CD14-positive monocyte (primary cell): ENCODE results near the gene FBXO48. TPM values are rescaled to one million over a fixed set of nuclear protein-coding genes. Genes with fewer than 3 reads are reported as not detected.
A peak's percentile ranks its signal among the peaks of the same experiment; 100 is the strongest.

Source experiments
- DNase-seq, 3 donors: peaks; one replicate each; pipeline ENCODE4 v3.0.0-alpha.2; 2011 to 2022
- H2AFZ ChIP-seq: 2 replicates; pipeline ENCODE4 v1.6.0; 2012; ENCODE audit warnings: mild to moderate bottlenecking, low read depth, low read length, inconsistent platforms; ENCODE audit not compliant: insufficient read depth, poor library complexity, severe bottlenecking
- H3K27ac ChIP-seq, 2 donors: 1 replicate in 1 of 2; 2 replicates in 1 of 2; pipeline ENCODE4 v1.5.1; 2012 to 2013; ENCODE audit warnings: low read length in 2 of 2, control low read depth in 1 of 2, inconsistent platforms in 1 of 2, low read depth in 1 of 2, mild to moderate bottlenecking in 1 of 2
- H3K27me3 ChIP-seq, 2 donors: one replicate each; pipeline versions ENCODE4 v1.6.0 to v1.6.1; 2011 to 2013; ENCODE audit warnings: low read length in 2 of 2; ENCODE audit not compliant: control insufficient read depth in 2 of 2, insufficient read depth in 2 of 2
- H3K36me3 ChIP-seq, 2 donors: replicated peaks in 1 of 2; 1 replicate in 1 of 2; 2 replicates in 1 of 2; pipeline versions ENCODE4 v1.5.1 to v1.6.1; 2012 to 2013; ENCODE audit warnings: low read length in 2 of 2, control low read depth in 1 of 2, inconsistent platforms in 1 of 2, mild to moderate bottlenecking in 1 of 2; ENCODE audit not compliant: insufficient read depth in 2 of 2, control insufficient read depth in 1 of 2
- H3K4me1 ChIP-seq, 2 donors: 1 replicate in 1 of 2; 2 replicates in 1 of 2; pipeline versions ENCODE4 v1.5.1 to v1.6.1; 2012 to 2013; ENCODE audit warnings: low read length in 2 of 2, control low read depth in 1 of 2, inconsistent platforms in 1 of 2, mild to moderate bottlenecking in 1 of 2, moderate library complexity in 1 of 2; ENCODE audit not compliant: insufficient read depth in 2 of 2, control insufficient read depth in 1 of 2
- H3K4me2 ChIP-seq: replicated peaks from 2 replicates; pipeline ENCODE3; 2012; ENCODE audit warnings: low read length, moderate library complexity, mild to moderate bottlenecking; ENCODE audit not compliant: poor library complexity, severe bottlenecking; ENCODE audit errors: extremely low read depth
- H3K4me3 ChIP-seq, 3 experiments: fragments of 200-600 bp in 1 of 3; sonication (generic) in 1 of 3; replicated peaks in 1 of 3; 1 replicate in 2 of 3; 2 replicates in 1 of 3; pipeline ENCODE4 v1.5.1; 2011 to 2013; ENCODE audit warnings: low read length in 3 of 3, mild to moderate bottlenecking in 3 of 3, control low read depth in 2 of 3, low read depth in 2 of 3, inconsistent platforms in 1 of 3, moderate library complexity in 1 of 3
- H3K79me2 ChIP-seq: 2 replicates; pipeline ENCODE4 v1.6.0; 2012; ENCODE audit warnings: mild to moderate bottlenecking, control low read depth, inconsistent platforms, low read length, moderate library complexity; ENCODE audit not compliant: insufficient read depth
- H3K9ac ChIP-seq: 2 replicates; pipeline ENCODE4 v1.6.0; 2017; ENCODE audit warnings: low read length, mild to moderate bottlenecking; ENCODE audit not compliant: insufficient read depth, poor library complexity, severe bottlenecking
- H3K9me3 ChIP-seq, 2 donors: replicated peaks in 1 of 2; 1 replicate in 1 of 2; 2 replicates in 1 of 2; pipeline versions ENCODE4 v1.5.1 to v1.6.1; 2012 to 2013; ENCODE audit warnings: low read length in 2 of 2, control low read depth in 1 of 2; ENCODE audit not compliant: control insufficient read depth in 1 of 2, insufficient read depth in 1 of 2
- H4K20me1 ChIP-seq: 2 replicates; pipeline ENCODE4 v1.6.0; 2012; ENCODE audit warnings: mild to moderate bottlenecking, low read length, control low read depth, moderate library complexity; ENCODE audit not compliant: insufficient read depth
- H3K27ac Mint-ChIP-seq, 7 donors: one replicate each; pipeline ENCODE4 v1.8.0; 2020; ENCODE audit warnings: mild to moderate bottlenecking in 7 of 7, mixed read lengths in 7 of 7, moderate library complexity in 6 of 7, inconsistent platforms in 2 of 7
- H3K27me3 Mint-ChIP-seq, 3 donors: one replicate each; pipeline ENCODE4 v1.8.0; 2021 to 2022; ENCODE audit warnings: low read depth in 3 of 3, mild to moderate bottlenecking in 3 of 3, mixed read lengths in 3 of 3, moderate library complexity in 3 of 3, inconsistent platforms in 1 of 3
- H3K36me3 Mint-ChIP-seq, 2 donors: one replicate each; pipeline ENCODE4 v1.8.0; 2020; ENCODE audit warnings: mixed read lengths in 2 of 2, inconsistent platforms in 1 of 2, mild to moderate bottlenecking in 1 of 2
- H3K4me1 Mint-ChIP-seq: one replicate; pipeline ENCODE4 v1.8.0; 2020; ENCODE audit warnings: mild to moderate bottlenecking, mixed read lengths
- H3K4me3 Mint-ChIP-seq, 2 donors: one replicate each; pipeline ENCODE4 v1.8.0; 2020; ENCODE audit warnings: mild to moderate bottlenecking in 2 of 2, mixed read lengths in 2 of 2, moderate library complexity in 1 of 2
- H3K9me3 Mint-ChIP-seq, 7 donors: one replicate each; pipeline ENCODE4 v1.8.0; 2020 to 2022; ENCODE audit warnings: mixed read lengths in 7 of 7, mild to moderate bottlenecking in 6 of 7, moderate library complexity in 6 of 7, inconsistent platforms in 2 of 7
- CTCF ChIP-seq: fragments of 200-600 bp; IDR thresholded peaks from one replicate; pipeline ENCODE4 v1.8.0; 2022; ENCODE audit warnings: antibody characterized with exemption, mild to moderate bottlenecking
- WGBS: methylation state at CpG from one replicate; pipeline ENCODE4 v1.1.5; 2013; ENCODE audit warnings: missing lambda C conversion rate; ENCODE audit not compliant: insufficient coverage; 5-methylcytosine and 5-hydroxymethylcytosine counted together
- intact Hi-C, 2 donors: fragments of 100-400 bp; cut with micrococcal nuclease; formaldehyde crosslinking; loops; one replicate each; pipeline versions ENCODE4 v1.15.0 to v1.15.1; 2023
- polyA plus RNA-seq, 3 donors: library from polyadenylated mRNA; depleted of rRNA in 1 of 3; unstranded in 2 of 3; stranded (reverse) in 1 of 3; fragments of 300-500 nt in 2 of 3; fragments of >200 nt in 1 of 3; fragmentation: Illumina TruSeq in 2 of 3; gene quantifications; 1 replicate in 2 of 3; 2 replicates in 1 of 3; pipeline ENCODE4 v1.2.3, GENCODE V29; 2012 to 2021

The FBXO48 gene
- polyA plus RNA-seq, 3 donors = 0.08 to 0.85 (median 0.31) TPM

- no peak for TF ChIP-seq CTCF
- Mint-ChIP-seq H3K4me1 (peaks cover 28% of the 10 kb centered on the region), H3K27me3 (peaks cover 0 to 6% (median 0%) of the 10 kb centered on the region in 3 donors), H3K27ac (peak overlapping the region in 6 of 7 donors; percentile 85 to 99 (median 98)), H3K9me3 (peaks cover 0 to 6% (median 2%) of the 10 kb centered on the region in 7 donors), H3K36me3 (peaks cover 0 to 3% of the 10 kb centered on the region in 2 donors), H3K4me3 (peak overlapping the region in 1 of 2 donors; percentile 68)
- no peaks in the 10 kb centered on the region for H4K20me1 ChIP-seq
- peaks cover 65 to 66% of the 10 kb centered on the region in 2 donors for H3K4me1 ChIP-seq
- no peak overlapping the region for H2AFZ ChIP-seq
- no peak for DNase-seq
- no peaks in the 10 kb centered on the region for H3K27me3 ChIP-seq
- peak overlapping the region in 1 of 3 experiments; percentile 46 for H3K4me3 ChIP-seq
- H3K36me3 ChIP-seq = no peaks in the 10 kb centered on the region
- intact Hi-C loops = loop anchor here (5.0 to 10.0 kb wide), 3 partner anchors 41 to 173 kb away; partner anchors contain the start of genes PLEK (in 1 of the 2) and PPP3R1 (in 1 of the 2)
- WGBS = 0% methylated on average over 1 of the region's 4 CpGs
- H3K4me2 ChIP-seq = peak overlapping the region; percentile 42
- no peak overlapping the region for H3K9ac ChIP-seq
- H3K27ac ChIP-seq = peak overlapping the region in 1 of 2 donors; percentile 91
- H3K9me3 ChIP-seq = peaks cover 0 to 5% of the 10 kb centered on the region in 2 donors
- H3K79me2 ChIP-seq = peaks cover 4% of the 10 kb centered on the region
Measured at GRCh38 chr2:68428126-68428525, 39.0 kb downstream of the FBXO48 start.

GRCh38 chr2:68426848-68427579 is 40.1 kb downstream of the FBXO48 start:
- Histone ChIP-seq H3K27me3 (no peaks in the 10 kb centered on the region), H3K27ac (peak overlapping the region; percentile 77 to 91), H3K4me1 (peaks cover 69 to 70% of the 10 kb centered on the region in 2 donors), H3K4me2 (peak overlapping the region; percentile 42), H3K9ac (peak overlapping the region; percentile 38), H3K4me3 (peak overlapping the region in 1 of 3 experiments; percentile 46), H4K20me1 (no peaks in the 10 kb centered on the region), H3K36me3 (no peaks in the 10 kb centered on the region), H3K79me2 (peaks cover 4% of the 10 kb centered on the region), H3K9me3 (no peaks in the 10 kb centered on the region), H2AFZ (no peak overlapping the region)
- TF ChIP-seq CTCF = no peak
- peaks cover 0 to 2% (median 0%) of the 10 kb centered on the region in 7 donors for H3K9me3 Mint-ChIP-seq
- peak overlapping the region; percentile 40 to 60 for H3K4me3 Mint-ChIP-seq
- intact Hi-C loops = loop anchor here (5.0 to 10.0 kb wide), 3 partner anchors 40 to 172 kb away; partner anchors contain the start of genes PLEK (in 1 of the 2) and PPP3R1 (in 1 of the 2)
- peak overlapping the region in 6 of 7 donors; percentile 98 to 99 (median 98) for H3K27ac Mint-ChIP-seq
- 50% methylated on average over 2 of the region's 10 CpGs for WGBS
- H3K36me3 Mint-ChIP-seq = peaks cover 0 to under 1% of the 10 kb centered on the region in 2 donors
- peaks cover 28% of the 10 kb centered on the region for H3K4me1 Mint-ChIP-seq
- H3K27me3 Mint-ChIP-seq = peaks cover 0 to 6% (median 0%) of the 10 kb centered on the region in 3 donors
- DNase-seq = peak; percentile 75 to 87 (median 84)
